ENCODE results near the gene TRIO. TPM values are rescaled to one million over a fixed set of nuclear protein-coding genes. Genes with fewer than 3 reads are reported as not detected.

Gene TRIO
- total RNA-seq, 6 experiments from 2014 or later, result 167 to 219 (median 190) TPM

DNA sequence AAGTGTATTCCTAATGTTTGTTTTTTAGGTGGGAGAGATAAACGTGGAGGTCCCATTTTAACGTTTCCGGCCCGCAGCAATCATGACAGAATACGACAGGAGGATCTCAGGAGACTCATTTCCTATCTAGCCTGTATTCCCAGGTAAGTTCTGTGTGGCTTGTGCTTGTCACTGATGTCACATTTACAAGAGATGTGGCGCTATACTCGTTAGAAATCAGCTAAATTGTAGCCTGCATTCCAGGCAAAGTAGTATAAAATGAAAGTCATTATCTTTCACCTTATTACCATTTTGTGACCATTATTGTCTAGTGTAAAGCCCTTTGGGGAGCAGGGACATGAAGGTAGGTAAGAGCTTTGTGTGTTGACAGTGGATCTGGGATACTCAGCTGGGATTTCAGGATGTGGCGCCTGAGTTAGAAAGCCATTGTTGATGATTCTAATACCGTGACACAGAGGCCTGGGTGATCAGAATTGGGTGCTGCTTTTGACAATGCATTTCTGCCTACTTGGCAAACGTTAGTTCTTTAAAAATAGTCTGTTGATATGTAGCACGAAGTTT is 137.2 kb downstream of the TRIO start:
- peaks cover 93% of the 10 kb centered on the region for H3K4me1 Mint-ChIP-seq (ENCODE audit: low read depth)
- no peak overlapping the region; the same call in 1 of the 2 replicates for H3K4me3 Mint-ChIP-seq
- H3K27ac Mint-ChIP-seq, result peak overlapping the region; percentile 7; the same call in 1 of the 2 replicates
- H3K36me3 Mint-ChIP-seq (ENCODE audit: low read depth), result peaks cover 53% of the 10 kb centered on the region
- TF ChIP-seq, protein P1, sequence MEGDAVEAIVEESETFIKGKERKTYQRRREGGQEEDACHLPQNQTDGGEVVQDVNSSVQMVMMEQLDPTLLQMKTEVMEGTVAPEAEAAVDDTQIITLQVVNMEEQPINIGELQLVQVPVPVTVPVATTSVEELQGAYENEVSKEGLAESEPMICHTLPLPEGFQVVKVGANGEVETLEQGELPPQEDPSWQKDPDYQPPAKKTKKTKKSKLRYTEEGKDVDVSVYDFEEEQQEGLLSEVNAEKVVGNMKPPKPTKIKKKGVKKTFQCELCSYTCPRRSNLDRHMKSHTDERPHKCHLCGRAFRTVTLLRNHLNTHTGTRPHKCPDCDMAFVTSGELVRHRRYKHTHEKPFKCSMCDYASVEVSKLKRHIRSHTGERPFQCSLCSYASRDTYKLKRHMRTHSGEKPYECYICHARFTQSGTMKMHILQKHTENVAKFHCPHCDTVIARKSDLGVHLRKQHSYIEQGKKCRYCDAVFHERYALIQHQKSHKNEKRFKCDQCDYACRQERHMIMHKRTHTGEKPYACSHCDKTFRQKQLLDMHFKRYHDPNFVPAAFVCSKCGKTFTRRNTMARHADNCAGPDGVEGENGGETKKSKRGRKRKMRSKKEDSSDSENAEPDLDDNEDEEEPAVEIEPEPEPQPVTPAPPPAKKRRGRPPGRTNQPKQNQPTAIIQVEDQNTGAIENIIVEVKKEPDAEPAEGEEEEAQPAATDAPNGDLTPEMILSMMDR (IDR thresholded peaks at IDR 0.05), result no peak
- DNase-seq, result no peak
- H3K27me3 Mint-ChIP-seq (ENCODE audit: insufficient read depth), result peaks cover 7% of the 10 kb centered on the region
- H3K9me3 Mint-ChIP-seq, result no peaks in the 10 kb centered on the region

DNA sequence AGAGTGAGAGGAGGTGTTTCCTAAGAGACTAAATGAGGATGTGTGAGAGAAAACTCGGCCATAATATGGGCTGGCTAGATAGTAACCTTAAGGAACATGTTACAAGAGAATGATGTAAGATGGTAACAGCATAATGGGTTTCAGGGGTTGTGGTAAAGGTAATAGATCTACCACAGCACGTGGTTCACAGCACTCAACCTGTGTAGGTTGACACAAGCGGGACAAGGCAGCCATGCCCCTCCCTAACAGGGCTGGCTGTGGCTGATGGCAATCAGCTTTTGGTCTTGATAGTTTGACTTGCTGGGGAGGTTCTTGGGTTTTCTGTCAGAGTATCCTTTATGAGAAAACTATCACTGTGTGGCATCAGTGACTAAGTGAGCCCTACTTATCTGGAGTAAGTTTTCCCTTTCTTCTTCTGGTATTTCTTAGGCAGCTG is 138.6 kb downstream of the TRIO start:
- Mint-ChIP-seq H3K27me3 (ENCODE audit: insufficient read depth) (peaks cover 11% of the 10 kb centered on the region), H3K9me3 (no peaks in the 10 kb centered on the region), H3K4me3 (no peak overlapping the region), H3K36me3 (ENCODE audit: low read depth) (peaks cover 48% of the 10 kb centered on the region), H3K4me1 (ENCODE audit: low read depth) (peaks cover 80% of the 10 kb centered on the region), H3K27ac (peak overlapping the region; percentile 67)
- TF ChIP-seq, protein P1 (IDR thresholded peaks at IDR 0.05), result no peak
- DNase-seq, result no peak

DNA sequence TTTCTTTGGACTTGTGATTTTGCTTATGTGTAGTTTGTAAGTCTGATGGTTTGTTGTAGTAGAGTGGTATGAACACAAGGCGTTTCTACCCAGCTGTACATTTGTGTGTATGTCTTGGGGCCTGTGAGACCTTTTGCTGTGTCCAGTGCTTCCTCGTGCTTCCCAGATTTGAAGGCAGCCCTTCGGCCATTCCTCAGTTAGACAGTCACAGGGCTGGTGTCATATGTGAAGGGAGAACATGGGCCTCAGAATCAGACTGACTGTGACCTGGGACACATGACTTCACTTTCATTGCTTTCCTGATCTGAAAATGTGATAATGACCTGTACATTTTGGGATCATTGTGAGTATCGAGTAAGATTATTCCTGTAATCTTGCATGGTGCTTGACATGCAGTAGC is 140.0 kb downstream of the TRIO start:
- Mint-ChIP-seq H3K4me3 (no peak overlapping the region), H3K27ac (peak overlapping the region; percentile 25), H3K4me1 (ENCODE audit: low read depth) (peaks cover 66% of the 10 kb centered on the region), H3K27me3 (ENCODE audit: insufficient read depth) (peaks cover 11% of the 10 kb centered on the region), H3K9me3 (no peaks in the 10 kb centered on the region), H3K36me3 (ENCODE audit: low read depth) (peaks cover 49% of the 10 kb centered on the region)
- TF ChIP-seq, protein P1 (IDR thresholded peaks at IDR 0.05), result no peak
- no peak for DNase-seq

DNA sequence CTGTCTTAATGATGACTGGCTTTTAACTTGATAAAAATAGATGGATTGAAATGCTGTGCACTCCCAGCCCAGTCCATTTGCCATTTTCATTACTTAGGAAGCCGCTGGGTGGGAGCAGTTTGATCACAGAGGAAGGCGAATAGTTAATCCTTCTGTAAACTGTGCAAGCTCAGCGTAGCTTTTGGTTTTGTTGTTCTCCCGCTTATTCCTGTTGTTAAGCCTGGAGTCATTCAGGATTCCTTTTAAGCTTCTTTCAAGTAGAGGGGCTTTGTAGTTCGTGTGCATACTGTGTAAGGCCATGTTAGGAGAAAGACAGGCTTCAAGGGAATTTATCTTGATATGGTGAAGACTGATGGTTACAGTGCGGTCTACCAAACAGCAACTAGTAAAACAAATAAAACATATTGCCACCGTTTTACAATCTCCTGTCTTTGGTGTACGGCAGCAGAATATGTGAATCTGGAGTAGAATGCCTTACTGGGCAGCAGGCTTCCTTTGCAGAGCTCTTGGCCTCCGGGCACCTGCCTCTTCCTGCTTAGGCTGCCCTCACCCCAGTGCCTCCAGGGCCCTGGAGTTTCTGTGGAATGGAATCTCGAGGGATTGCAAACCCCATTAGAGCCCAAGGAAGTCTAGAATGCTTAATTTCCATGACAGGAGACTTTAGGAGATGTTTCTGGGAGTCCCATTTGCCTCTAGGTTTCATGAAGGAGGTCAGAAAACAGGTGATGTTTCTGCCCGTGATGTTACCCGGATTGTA is 141.4 kb downstream of the TRIO start:
- DNase-seq, result no peak
- TF ChIP-seq, protein P1 (IDR thresholded peaks at IDR 0.05), result no peak
- peak overlapping the region; percentile 25 for H3K27ac Mint-ChIP-seq
- peaks cover 11% of the 10 kb centered on the region for H3K27me3 Mint-ChIP-seq (ENCODE audit: insufficient read depth)
- no peak overlapping the region; the same call in 1 of the 2 replicates for H3K4me3 Mint-ChIP-seq
- no peaks in the 10 kb centered on the region for H3K9me3 Mint-ChIP-seq
- H3K36me3 Mint-ChIP-seq (ENCODE audit: low read depth), result peaks cover 42% of the 10 kb centered on the region
- H3K4me1 Mint-ChIP-seq (ENCODE audit: low read depth), result peaks cover 52% of the 10 kb centered on the region

DNA sequence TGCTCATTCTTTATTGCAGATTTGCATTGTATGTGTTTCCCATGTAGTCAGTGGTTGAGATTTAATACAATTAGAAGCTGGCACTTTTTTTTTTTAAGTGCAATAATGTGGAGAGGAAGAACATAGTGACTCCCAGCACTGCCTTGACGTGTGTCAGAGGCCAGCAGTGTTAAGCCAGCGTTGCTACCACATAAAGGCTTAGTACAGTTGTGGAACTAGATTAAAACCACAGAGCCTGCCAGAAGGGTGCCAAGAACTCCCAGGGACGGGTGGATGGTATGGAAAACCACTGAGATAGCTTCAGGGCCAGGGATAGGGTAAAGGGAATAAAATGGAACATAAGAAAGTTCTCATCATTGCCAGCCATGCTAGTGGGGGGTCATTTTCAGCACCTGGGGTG is 142.9 kb downstream of the TRIO start:
- DNase-seq, result no peak
- TF ChIP-seq, protein P1 (IDR thresholded peaks at IDR 0.05), result no peak

More for the DNA sequence above, 142.9 kb downstream of the TRIO start:
- Mint-ChIP-seq H3K36me3 (ENCODE audit: low read depth) (peaks cover 39% of the 10 kb centered on the region), H3K27me3 (ENCODE audit: insufficient read depth) (peaks cover 11% of the 10 kb centered on the region), H3K4me1 (ENCODE audit: low read depth) (peaks cover 38% of the 10 kb centered on the region), H3K4me3 (no peak overlapping the region), H3K27ac (peak overlapping the region; percentile 36), H3K9me3 (no peaks in the 10 kb centered on the region)

Measured in HFFc6 (cell line).